Kidney (tissue), 14 donors: ENCODE results near the gene GOLGA8B. TPM values are rescaled to one million over a fixed set of nuclear protein-coding genes. Genes with fewer than 3 reads are reported as not detected.

Experiments used
- DNase-seq, 5 donors: peaks; one replicate each; pipeline ENCODE4 v3.0.0-alpha.2; 2013 to 2020
- FAIRE-seq: peaks from 2 replicates; lab custom pipeline; 2012; peaks lifted over from hg19 to GRCh38; lab: Jason Lieb, UNC
- H3K27ac ChIP-seq, 2 donors: one replicate each; pipeline ENCODE4 v1.7.0; 2013; ENCODE audit warnings: low read depth in 2 of 2, low read length in 2 of 2, inconsistent platforms in 1 of 2
- H3K27me3 ChIP-seq: one replicate; pipeline ENCODE4 v1.7.1; 2013; ENCODE audit warnings: low read length, inconsistent platforms; ENCODE audit not compliant: control insufficient read depth, insufficient read depth
- H3K36me3 ChIP-seq, 3 donors: one replicate each; pipeline versions ENCODE4 v1.7.0 to v1.7.1; 2013; ENCODE audit warnings: low read length in 3 of 3, control low read depth in 1 of 3, inconsistent platforms in 1 of 3; ENCODE audit not compliant: insufficient read depth in 3 of 3, control insufficient read depth in 2 of 3
- H3K4me1 ChIP-seq, 3 donors: one replicate each; pipeline versions ENCODE4 v1.7.0 to v1.7.1; 2013; ENCODE audit warnings: low read length in 3 of 3, inconsistent platforms in 1 of 3, low read depth in 1 of 3; ENCODE audit not compliant: control insufficient read depth in 2 of 3, insufficient read depth in 2 of 3
- H3K4me3 ChIP-seq, 3 donors: one replicate each; pipeline versions ENCODE4 v1.7.0 to v1.8.1; 2013; ENCODE audit warnings: low read length in 3 of 3, control low read depth in 1 of 3, inconsistent platforms in 1 of 3
- H3K9ac ChIP-seq, 3 donors: one replicate each; pipeline versions ENCODE4 v1.7.0 to v1.7.1; 2013; ENCODE audit warnings: low read length in 3 of 3, control low read depth in 1 of 3, inconsistent platforms in 1 of 3
- H3K9me3 ChIP-seq, 3 donors: one replicate each; pipeline versions ENCODE4 v1.7.0 to v1.7.1; 2013; ENCODE audit warnings: low read length in 3 of 3, control low read depth in 1 of 3, inconsistent platforms in 1 of 3; ENCODE audit not compliant: control insufficient read depth in 2 of 3, insufficient read depth in 1 of 3
- intact Hi-C: fragments of 100-400 bp; cut with DNase I; formaldehyde crosslinking; loops from one replicate; pipeline ENCODE4 v1.11.1; 2022
- polyA plus RNA-seq: library from polyadenylated mRNA; stranded (reverse); fragments of 350-450 nt; fragmentation: Illumina TruSeq; extraction: RNeasy Lipid Tissue Mini Kit (QIAGEN cat#74804); gene quantifications from one replicate; pipeline ENCODE4 v1.2.3, GENCODE V29; 2014; ENCODE audit warnings: low read depth, low replicate concordance; ENCODE audit not compliant: insufficient read depth
- total RNA-seq: library from RNA; stranded (reverse); fragmentation: NEBNext Ultra II Directional; extraction: Animal tissue kit (Norgen Biotek cat#: 25700); gene quantifications from one replicate; pipeline ENCODE4 v1.2.1, GENCODE V29; 2021
- TF ChIP-seq, protein P1 (sequence below): IDR thresholded peaks from 3 replicates; pipeline ENCODE4 v1.5.1; 2012; ENCODE audit warnings: mild to moderate bottlenecking, moderate library complexity, borderline replicate concordance; ENCODE audit not compliant: insufficient read depth; ENCODE audit errors: extremely low read depth
- donor health status: control.
- donor health status: control.
- donor health status: control.
- donor health status: control.
- donor health status: control.
- donor health status: DM: yes; HTN: yes; CAD: no.
- donor health status: Normal renal cell carcinoma (clear cell type).

The GOLGA8B gene
- total and polyA plus RNA-seq, 2 donors from 2014 or later, result 21.4 to 125 TPM

- Histone ChIP-seq H3K4me1 (peaks cover 0 to 4% (median 0%) of the 10 kb centered on the region in 3 donors), H3K36me3 (no peaks in the 10 kb centered on the region), H3K9ac (no peak overlapping the region), H3K27me3 (no peaks in the 10 kb centered on the region), H3K9me3 (no peaks in the 10 kb centered on the region), H3K27ac (no peak overlapping the region), H3K4me3 (no peak overlapping the region)
- TF ChIP-seq, protein P1, sequence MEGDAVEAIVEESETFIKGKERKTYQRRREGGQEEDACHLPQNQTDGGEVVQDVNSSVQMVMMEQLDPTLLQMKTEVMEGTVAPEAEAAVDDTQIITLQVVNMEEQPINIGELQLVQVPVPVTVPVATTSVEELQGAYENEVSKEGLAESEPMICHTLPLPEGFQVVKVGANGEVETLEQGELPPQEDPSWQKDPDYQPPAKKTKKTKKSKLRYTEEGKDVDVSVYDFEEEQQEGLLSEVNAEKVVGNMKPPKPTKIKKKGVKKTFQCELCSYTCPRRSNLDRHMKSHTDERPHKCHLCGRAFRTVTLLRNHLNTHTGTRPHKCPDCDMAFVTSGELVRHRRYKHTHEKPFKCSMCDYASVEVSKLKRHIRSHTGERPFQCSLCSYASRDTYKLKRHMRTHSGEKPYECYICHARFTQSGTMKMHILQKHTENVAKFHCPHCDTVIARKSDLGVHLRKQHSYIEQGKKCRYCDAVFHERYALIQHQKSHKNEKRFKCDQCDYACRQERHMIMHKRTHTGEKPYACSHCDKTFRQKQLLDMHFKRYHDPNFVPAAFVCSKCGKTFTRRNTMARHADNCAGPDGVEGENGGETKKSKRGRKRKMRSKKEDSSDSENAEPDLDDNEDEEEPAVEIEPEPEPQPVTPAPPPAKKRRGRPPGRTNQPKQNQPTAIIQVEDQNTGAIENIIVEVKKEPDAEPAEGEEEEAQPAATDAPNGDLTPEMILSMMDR, result no peak
- DNase-seq (no peak), FAIRE-seq (no peak)
- intact Hi-C loops, result no loop called here
Measured at GRCh38 chr15:34625007-34625406, 41.6 kb upstream of the GOLGA8B start.

- DNase-seq, result peak in 2 of 5 donors; percentile 48 to 65
- intact Hi-C loops, result no loop called here
- no peaks in the 10 kb centered on the region for H3K27me3 ChIP-seq
Measured at GRCh38 chr15:34621675-34622074, 38.2 kb upstream of the GOLGA8B start.

DNA sequence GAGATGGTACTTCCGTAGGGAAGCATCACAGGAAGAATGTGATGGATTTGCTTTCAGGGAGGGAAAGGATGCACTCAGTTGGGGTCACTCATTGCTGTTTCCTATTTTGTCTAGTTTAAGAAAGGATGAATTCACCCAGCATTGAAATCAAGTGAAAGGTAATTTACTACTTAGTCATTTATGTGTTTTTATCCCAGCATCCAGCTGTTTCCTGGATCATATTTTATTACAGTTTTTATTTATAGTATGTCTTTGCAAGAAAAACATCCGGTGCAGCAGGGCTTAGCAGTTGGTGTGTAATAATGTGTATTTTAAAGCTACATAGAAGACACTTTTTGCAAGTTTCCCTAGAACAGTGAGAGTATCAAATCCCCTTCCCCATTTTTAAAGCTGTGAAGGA is 37.4 kb upstream of the GOLGA8B start:
- TF ChIP-seq, protein P1, result no peak
- H3K9me3 ChIP-seq, result no peaks in the 10 kb centered on the region
- peaks cover 0 to 4% (median 0%) of the 10 kb centered on the region in 3 donors for H3K4me1 ChIP-seq
- H3K9ac ChIP-seq, result no peak overlapping the region
- intact Hi-C loops, result no loop called here
- H3K36me3 ChIP-seq, result no peaks in the 10 kb centered on the region
- no peak overlapping the region for H3K27ac ChIP-seq
- no peaks in the 10 kb centered on the region for H3K27me3 ChIP-seq
- FAIRE-seq, result no peak
- no peak overlapping the region for H3K4me3 ChIP-seq
- DNase-seq, result peak in 2 of 5 donors; percentile 52 to 63

More at GRCh38 chr15:34621675-34622074, 38.2 kb upstream of the GOLGA8B start:
- Histone ChIP-seq H3K4me3 (no peak overlapping the region), H3K9me3 (no peaks in the 10 kb centered on the region), H3K4me1 (peaks cover 0 to 4% (median 0%) of the 10 kb centered on the region in 3 donors), H3K9ac (no peak overlapping the region), H3K36me3 (no peaks in the 10 kb centered on the region), H3K27ac (no peak overlapping the region)
- TF ChIP-seq, protein P1, result peak; percentile 38
- FAIRE-seq, result peak; percentile 46

DNA sequence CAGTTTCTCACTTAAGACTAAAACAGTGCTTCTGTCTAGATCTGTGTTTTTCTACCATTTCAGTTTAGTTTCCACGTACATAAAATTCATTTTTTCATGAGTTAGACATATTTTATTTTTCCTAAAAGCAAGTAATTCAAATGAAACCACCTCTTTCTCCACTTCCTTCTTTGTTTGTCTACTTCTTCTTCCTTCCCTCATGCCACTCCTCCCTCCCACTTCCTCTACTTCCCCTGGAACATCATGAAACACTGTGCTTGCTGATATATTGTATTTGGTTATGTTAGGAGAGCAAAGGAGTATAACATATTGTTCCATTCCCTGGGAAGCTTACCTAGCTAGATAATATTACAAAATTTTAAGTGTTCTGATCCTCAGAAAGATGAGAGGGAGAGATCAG is 36.7 kb upstream of the GOLGA8B start:
- DNase-seq (no peak), FAIRE-seq (no peak)
- Histone ChIP-seq H3K9ac (no peak overlapping the region), H3K4me1 (peaks cover 0 to 4% (median 0%) of the 10 kb centered on the region in 3 donors), H3K27me3 (no peaks in the 10 kb centered on the region), H3K9me3 (no peaks in the 10 kb centered on the region), H3K36me3 (no peaks in the 10 kb centered on the region), H3K4me3 (no peak overlapping the region), H3K27ac (no peak overlapping the region)
- TF ChIP-seq, protein P1, result no peak
- intact Hi-C loops, result no loop called here
